ENCODE results near the gene DLL1. TPM values are rescaled to one million over a fixed set of nuclear protein-coding genes. Genes with fewer than 3 reads are reported as not detected.

Gene DLL1
- total RNA-seq, 1 donor from 2014 or later = 16.5 TPM

DNA sequence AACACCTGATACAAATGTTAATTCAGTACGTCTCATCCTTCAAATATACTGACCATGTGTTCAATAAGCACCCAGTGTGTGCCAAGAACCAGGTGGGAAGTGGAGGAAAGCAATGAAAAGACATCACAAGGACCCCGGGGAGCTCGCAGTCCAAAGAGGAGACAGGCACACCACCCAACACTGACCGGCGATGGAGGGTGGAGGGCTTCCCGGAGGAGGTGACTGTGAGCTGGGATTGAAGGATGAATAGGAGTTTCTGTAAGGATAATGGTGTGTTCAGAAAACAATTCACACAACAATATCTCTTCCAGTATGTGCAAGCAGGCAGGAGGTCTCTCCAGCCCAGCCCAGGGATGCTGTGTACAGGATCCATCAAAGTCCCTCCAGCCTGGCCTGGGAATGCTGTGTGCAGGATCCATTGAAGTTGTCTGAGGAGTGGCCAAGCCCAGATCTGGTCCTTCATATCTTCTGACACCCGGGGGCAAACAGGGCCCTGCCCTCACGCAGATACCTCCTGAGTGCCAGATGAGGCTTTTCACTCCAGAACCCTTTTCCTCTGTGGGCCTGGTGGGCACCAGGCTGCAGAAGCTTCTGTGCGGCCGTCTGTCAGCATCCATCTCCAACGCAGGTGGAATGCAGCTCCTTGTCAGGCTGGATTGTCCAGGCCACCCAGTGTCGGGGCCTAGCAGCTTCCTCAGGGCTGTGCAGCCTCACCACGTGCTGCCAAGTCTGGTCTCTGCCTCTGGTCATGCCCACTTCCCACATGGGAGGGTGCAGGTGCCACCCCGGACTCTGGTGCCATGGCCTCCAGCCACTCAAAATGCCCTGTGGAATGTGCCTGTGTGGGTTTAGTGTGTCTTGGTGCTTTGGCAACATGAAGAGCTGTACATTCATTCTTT is 36.3 kb downstream of the DLL1 start:
- Histone ChIP-seq H3K4me3 (no peak overlapping the region), H3K27me3 (no peaks in the 10 kb centered on the region), H3K4me1 (no peaks in the 10 kb centered on the region), H3K36me3 (no peaks in the 10 kb centered on the region), H3K27ac (no peak overlapping the region), H3K9me3 (no peaks in the 10 kb centered on the region)
- no peak for DNase-seq (ENCODE audit: low spot score in 2 of 2)
- no peak for TF ChIP-seq CTCF (IDR thresholded peaks at IDR 0.05)
- intact Hi-C loops (cut with DNase I) = no loop called here

DNA sequence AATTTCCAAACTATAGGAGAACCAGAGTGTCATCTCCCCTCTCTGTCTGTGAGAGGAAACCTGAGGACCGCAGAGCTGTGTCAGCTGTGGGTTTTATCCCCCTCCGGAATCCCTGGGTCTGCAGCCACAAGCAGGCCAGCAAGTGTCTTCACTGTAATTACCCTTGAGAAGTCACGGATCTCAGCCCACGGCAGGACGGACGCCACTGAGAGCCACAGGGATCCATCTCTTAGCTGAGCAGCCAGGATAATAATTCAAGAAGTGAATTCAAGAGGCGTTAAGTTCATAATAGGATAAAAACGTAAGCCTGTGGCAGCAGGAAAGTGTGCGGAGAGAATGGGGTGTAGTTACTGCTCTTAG is 37.0 kb downstream of the DLL1 start:
- H3K4me3 ChIP-seq = no peak overlapping the region
- no peaks in the 10 kb centered on the region for H3K4me1 ChIP-seq
- H3K27me3 ChIP-seq = no peaks in the 10 kb centered on the region
- H3K9me3 ChIP-seq = no peaks in the 10 kb centered on the region
- H3K27ac ChIP-seq = no peak overlapping the region
- DNase-seq (ENCODE audit: low spot score in 2 of 2) = no peak
- no peak for TF ChIP-seq CTCF (IDR thresholded peaks at IDR 0.05)
- intact Hi-C loops (cut with DNase I) = no loop called here
- H3K36me3 ChIP-seq = no peaks in the 10 kb centered on the region

GRCh38 chr6:170253226-170253909 is 37.5 kb downstream of the DLL1 start:
- Histone ChIP-seq H3K27me3 (no peaks in the 10 kb centered on the region), H3K4me1 (no peaks in the 10 kb centered on the region), H3K4me3 (no peak overlapping the region), H3K36me3 (no peaks in the 10 kb centered on the region), H3K27ac (no peak overlapping the region), H3K9me3 (no peaks in the 10 kb centered on the region)
- no peak for TF ChIP-seq CTCF (IDR thresholded peaks at IDR 0.05)
- intact Hi-C loops (cut with DNase I) = no loop called here
- DNase-seq (ENCODE audit: low spot score in 2 of 2) = no peak

DNA sequence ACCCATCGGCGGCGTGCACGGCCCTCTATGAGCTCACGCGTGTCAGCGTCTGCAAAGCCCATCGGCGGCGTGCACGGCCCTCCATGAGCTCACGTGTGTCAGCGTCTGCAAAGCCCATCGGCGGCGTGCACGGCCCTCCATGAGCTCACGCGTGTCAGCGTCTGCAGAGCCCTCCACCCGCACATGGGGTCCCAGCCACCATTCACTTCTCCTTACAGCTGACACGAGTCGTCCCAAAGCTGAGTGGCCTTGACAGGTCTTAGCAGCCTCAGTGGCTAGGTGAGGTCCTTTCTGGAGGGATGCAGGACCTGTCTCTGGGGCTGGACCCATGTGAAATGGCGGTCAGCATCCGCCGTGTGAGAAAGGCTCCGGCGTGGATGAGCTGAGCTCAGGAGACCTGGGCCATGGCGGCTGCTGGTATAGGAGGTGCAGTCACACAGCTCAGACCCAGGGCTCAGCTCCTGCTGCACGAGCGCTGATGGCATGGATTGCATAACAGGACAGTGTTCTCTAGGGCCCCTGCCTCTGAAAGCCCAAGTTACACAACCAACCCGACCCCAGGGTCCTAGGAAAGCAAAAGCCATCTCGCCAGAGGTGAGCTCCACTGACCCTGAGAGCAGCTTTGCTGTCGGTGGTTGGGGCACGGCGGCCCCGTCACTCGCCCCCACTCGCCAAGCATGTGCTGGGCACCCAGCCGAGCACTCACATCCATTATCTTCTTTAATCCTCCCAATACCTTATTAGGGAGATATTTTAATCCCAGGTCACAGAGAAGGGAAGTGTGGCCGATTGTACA is 38.9 kb downstream of the DLL1 start:
- no peaks in the 10 kb centered on the region for H3K27me3 ChIP-seq
- H3K27ac ChIP-seq = no peak overlapping the region
- TF ChIP-seq CTCF (IDR thresholded peaks at IDR 0.05) = no peak
- H3K36me3 ChIP-seq = no peaks in the 10 kb centered on the region
- no peaks in the 10 kb centered on the region for H3K9me3 ChIP-seq
- intact Hi-C loops (cut with DNase I) = no loop called here
- DNase-seq (ENCODE audit: low spot score in 2 of 2) = no peak
- H3K4me3 ChIP-seq = no peak overlapping the region
- H3K4me1 ChIP-seq = no peaks in the 10 kb centered on the region

DNA sequence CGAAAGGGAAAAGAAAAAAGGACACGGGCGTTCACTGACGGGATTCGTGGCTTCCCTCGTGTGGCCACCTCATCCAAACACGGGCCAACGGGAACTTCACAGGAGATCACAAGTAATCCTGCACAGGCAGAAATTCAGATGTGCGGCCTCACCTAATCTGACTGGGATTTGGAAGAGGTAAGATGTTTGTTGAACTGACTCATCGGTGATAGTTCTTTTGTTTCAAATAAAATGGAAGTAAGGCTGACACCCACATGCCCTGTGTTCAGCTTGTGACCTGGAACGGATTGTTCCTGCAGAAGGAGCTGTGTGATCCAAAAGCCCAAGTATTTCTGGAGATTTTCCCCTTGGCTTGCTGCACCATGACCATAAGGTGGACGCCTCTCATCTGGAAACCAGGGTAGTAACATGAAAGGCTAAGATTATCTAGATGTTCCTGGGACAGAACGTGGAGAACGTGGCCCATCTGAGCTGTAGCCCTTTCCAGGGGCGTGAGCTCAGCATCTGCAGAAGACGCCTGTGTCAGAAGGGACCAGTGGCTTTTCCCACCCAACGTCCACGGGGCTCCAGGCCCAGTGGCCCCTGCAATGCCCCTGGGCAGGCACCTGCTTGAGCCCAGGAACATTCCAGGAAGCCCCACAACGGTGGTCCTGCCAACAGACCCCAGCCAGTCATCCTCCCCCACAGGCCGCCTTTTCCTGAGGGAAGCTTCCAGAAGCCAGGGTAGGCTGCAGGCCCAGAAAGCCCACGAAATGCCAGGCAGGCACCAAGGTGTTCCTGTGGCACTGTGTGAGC is 39.7 kb downstream of the DLL1 start:
- TF ChIP-seq CTCF (IDR thresholded peaks at IDR 0.05) = no peak
- intact Hi-C loops (cut with DNase I) = no loop called here
- H3K36me3 ChIP-seq = no peaks in the 10 kb centered on the region
- no peak for DNase-seq (ENCODE audit: low spot score in 2 of 2)
- H3K4me3 ChIP-seq = no peak overlapping the region
- no peak overlapping the region for H3K27ac ChIP-seq
- no peaks in the 10 kb centered on the region for H3K27me3 ChIP-seq
- no peaks in the 10 kb centered on the region for H3K4me1 ChIP-seq
- no peaks in the 10 kb centered on the region for H3K9me3 ChIP-seq

All from ascending aorta (tissue), 2 donors.